HG02943 (cell line): ENCODE measurements around the gene GPLD1.

Source experiments
- ATAC-seq: cut with Tn5 transposase; IDR thresholded peaks from one replicate; pipeline ENCODE4 v1.9.1; 2021; ENCODE audit warnings: mild to moderate bottlenecking, low read depth, moderate library complexity; ENCODE audit not compliant: unreplicated experiment

The GPLD1 gene

DNA sequence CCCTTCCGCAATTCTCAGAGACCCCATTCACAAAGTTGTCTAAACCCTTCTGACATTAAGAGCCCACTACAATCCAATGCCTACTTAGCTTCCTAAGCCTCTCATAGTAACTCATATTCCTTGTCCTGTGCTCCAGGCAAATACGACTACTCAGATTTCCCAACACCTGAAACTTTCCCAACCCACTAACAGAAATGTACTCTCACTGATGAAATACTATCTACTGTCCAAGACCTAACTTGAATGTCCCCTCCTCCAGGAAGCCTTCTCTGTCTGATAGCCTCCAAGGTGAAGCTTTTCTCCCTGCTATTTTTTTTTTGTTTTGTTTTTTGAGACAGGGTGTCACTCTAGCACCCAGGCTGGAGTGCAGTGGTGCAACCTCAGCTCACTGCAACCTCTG lies 30.4 kb downstream of the GPLD1 start:
- no peak for ATAC-seq

DNA sequence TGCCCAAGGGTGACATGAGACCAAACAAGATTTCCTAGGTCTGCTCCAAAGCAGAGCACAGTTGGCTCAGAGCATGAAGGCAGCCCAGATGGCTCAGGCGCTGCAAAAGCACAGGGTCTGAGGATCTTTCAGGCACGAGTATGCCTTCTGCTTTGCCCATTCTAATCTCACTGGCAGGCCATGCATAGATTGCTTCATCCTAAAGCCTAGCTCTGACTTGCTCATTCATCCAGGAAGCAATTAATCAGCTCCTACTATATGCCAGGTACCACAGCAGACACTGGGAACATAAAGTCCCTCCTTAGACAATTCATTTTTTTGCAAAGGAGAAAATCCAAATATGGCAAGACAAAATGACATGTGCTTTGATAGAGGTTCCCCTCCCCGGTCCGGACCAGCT lies 31.2 kb downstream of the GPLD1 start:
- no peak for ATAC-seq

DNA sequence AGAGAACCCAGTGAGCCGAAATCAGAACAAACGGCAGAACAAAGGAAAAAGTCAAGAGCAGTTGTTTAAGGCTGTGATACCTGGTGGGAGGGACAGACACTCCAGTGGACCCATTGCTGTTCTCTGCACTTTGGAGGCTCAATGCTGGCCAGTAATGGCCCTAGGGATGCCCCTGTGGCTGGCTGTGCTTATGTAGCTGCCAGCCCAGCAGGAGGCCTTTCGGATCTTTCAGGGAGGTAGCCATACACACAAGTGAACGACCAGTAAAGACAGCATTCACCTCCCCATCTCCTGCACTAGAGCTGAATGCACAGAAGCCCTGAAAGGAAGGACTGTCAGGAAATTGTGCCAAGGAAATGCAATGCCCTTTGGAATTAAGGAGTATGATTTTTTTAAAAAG lies 34.3 kb downstream of the GPLD1 start:
- no peak for ATAC-seq

DNA sequence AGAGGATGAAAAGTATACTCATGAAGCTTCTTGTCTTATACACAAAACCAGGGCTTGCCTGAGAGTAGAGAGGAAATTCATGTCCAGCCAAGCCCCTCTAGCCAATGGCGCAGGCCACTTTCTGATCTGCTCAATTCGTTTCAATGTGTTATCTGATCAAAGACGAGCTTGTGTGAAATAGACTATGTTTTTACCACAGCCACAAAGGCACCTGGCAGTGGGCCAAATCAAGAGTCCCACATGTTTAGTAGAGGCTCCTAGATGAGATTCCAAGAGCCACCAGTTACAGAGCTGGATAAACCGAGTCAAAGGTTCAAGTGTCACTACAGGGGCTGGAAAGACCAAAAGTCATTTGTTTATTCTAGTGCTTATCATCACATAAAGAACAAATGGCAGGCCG lies 34.9 kb downstream of the GPLD1 start:
- ATAC-seq, result no peak

DNA sequence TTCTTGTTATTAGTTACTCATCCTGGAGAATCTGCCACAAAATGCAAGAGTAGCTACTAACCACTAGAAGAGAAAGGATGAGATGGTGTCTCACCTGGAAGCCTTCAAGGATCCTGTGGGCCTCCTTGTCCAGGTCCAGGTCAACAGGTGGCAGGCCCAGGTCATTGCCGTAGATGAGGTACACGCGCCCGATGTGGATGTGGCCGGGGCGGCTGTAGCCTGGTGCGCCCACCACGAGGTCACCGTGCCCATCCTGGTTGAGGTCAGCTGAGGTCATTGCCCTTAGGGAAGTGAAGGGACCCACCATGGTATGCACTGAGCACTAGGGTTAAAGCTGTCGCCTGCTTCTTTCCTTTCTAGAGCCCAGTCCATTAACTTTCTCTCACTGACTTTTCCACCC lies 35.5 kb downstream of the GPLD1 start:
- ATAC-seq, result no peak

DNA sequence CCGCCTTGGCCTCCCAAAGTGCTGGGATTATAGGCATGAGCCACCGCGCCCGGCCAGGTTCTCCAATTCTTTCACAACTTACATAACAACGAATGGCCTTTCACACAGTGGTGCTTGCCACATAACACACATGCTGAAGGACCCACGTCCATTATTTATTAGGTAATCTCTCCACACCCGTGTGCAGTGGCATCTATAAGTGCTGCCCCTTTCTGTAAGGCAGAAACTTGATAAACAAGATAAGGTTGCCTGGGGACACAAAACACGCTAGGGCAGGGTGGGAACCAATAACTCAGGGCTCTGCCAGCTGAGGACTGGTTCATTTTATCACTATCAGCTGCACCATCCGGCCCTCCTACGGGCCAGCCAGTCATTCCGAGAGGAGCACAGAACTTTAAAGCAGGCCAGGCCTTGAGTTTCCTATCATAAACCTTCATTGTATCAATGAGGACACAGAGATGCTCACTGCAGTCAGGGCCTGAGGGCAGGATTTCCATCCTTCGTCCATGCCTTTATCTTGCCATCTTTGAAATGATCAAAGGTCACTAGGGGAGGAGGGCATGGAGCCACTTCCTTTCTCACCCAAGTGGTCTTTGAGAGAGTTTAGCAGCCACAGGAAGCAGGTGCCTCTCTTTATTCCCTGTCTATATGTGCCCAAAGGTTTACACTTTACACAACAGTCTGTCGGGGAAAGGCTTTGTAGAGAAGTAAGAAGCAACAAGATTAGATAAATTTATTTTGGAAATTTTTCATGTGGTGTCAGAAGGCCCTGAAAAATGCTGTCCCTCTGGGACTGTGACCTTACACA lies 37.6 kb downstream of the GPLD1 start:
- no peak for ATAC-seq

DNA sequence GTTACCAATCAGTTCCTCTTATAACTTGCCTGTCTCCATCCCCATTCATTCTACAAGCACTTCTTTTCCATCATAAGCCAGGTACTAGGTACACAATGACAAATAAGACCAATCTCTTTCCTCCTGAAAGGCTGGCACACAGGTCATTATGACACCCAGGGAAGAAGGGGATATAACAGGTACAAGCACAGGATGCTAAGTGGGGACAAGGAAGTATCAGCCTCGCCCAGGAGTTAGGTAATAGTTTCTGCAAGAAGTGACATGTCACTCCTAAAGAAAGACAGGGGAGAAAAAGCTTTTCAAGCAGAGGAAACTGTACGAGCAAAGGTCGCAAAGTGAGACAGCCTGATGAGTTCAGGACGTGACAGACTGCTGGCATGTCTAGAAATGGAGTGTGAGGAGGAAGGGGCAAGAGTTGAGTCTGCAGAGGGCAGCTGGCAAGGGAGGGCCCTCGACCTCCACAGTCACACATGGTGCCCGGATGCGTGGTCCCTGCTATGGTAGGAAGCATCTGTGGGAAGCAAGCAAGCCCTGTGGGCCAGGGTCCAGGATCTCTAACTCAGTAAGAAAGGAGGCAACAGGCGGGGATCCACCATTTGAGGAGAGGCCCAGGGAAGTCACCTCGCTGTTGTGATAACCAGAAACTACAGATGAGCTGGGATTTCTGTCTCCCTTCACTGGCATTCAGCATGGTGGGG lies 40.4 kb downstream of the GPLD1 start:
- ATAC-seq, result no peak

DNA sequence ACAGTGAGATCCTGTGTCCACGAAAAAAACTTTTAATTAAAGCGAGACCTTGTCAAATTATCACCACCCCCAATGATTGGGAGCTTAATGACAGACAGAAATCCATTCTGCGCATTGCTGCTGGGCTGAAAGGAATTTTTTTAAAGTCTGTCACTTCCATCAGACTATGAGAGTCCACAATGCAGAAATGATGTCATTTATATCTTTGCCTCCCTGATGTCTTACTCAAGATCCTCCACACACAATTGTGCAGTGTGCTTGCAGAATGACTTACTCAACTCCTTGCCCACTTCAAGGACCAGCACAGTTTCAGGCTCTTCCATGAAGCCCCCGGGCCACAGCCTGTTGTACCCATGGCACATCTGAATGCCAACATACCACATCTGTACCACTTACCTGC lies 41.0 kb downstream of the GPLD1 start:
- no peak for ATAC-seq

DNA sequence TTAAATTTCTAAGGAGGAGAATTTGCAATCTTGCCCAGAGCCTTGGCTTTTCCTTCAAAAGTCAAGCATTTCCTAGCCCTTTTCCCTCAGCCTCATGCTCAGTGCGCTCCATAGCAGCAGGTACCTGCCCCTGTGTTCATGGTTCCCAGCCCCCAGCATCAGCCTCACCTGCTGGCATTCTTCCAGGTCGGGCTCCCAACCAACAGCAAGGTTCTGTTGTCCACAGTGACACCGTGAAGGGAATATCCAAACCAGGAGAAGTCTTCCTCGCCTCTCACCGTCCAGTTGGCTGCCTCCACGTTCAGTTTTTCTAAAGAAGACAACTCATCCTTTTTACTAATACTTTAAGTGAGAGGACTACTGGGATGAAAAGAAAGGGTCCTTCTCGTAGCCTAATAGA lies 42.7 kb downstream of the GPLD1 start:
- ATAC-seq, result no peak

DNA sequence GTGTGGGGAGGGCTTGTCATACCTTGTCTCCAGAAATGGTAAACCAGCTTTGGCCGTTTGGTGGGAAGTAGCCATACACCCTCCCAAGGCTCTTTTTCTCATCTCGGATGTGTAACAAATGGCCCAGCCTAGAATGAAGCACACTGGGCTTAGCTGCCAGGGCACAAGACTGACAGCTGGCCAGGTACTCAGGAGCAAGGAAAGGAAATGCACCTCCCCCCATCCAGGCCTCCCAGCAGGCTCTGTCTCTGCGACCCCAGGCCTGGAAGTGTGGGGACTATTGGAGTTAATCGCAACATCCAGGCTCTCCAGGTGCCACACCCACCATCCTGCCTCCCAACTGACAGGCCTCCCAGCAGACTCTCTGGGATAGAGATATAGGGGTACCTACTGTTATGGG lies 43.7 kb downstream of the GPLD1 start:
- no peak for ATAC-seq

DNA sequence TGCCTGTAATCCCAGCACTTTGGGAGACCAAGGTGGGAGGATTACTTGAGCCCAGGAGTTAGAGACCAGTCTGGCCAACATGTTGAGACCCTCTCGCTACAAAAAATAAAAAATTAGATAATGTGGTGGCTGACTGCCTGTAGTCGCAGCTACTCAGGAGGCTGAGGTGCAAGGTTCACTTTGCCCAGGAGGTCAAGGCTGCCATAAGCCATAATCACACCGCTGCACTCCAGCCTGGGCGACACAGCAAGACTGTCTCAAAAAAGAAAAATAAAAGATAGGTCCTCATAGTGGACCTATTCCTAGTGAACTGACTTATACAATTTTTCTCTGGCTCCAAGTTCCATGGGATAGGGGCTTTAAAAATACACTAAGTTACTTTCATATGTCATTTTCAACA lies 44.8 kb downstream of the GPLD1 start:
- no peak for ATAC-seq

DNA sequence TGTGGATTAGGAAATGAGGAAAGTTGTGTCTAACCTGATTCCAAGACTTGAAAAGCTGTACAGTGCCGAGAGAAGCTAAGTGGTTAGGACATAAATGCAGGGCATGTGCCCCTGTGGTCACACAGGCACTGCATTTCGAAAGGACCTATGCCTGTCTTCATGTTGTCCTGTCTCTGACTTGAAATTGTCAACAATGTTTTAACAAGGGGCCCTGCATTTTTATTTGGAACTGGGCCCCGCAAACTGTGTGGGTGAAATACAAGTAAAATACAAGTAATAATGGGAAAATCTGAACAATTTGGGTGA lies 47.8 kb downstream of the GPLD1 start:
- ATAC-seq, result no peak

DNA sequence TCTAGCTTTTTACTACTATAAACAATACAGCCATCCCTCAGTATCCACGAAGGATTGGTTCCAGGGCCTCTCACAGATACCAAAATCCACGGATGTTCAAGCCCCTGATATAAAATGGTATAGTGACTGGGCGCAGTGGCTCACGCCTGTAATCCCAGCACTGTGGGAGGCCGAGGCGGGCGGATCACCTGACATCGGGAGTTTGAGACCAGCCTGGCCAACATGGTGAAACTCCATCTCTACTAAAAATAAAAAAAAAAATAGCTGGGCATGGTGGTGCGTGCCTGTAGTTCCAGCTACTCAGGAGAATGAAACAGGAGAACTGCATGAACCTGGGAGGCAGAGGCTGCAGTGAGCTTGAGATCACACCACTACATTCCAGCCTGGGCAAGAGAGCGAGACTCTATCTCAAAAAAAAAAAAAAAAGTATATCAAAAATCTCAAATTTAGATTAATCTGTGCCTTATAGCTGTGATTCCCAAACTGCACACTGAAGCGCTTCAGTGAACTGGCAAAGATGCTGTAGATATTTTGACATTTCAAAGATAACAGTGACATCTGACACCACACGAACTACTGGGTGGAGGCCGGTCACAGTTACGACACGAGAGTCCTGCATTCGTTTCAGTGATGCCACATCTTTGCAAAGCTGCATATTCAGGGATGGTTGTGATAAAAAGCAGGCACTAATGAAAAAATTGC lies 48.3 kb downstream of the GPLD1 start:
- no peak for ATAC-seq

DNA sequence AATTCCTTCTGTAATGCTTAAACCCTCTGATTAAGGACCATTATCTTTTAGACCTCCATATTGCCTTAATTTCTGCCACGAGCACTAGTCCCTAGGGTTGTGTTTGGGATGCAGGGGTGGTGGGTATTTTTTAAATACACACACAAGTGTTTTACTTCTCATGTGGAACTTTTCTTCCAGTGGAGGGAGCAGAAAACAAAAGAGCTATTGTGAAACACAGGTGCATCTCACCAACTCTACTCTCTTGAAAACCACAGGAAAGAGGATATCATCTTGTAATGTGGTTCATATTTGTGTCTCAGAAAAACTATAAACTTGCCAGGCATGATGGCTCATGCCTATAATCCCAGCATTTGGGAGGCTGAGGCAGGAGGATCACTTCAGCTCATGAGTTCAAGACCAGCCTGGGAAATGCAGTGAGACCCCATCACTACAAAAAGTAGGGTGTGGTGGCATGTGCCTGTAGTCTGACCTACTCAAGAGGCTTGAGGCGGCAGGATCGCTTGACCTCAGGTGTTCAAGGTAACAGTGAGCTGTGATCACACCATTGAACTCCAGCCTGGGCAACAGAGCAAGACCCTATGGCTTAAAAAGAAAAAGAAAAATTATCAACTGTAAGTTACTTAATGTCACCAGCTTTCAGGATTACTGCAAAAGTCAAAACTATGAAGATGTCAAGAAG lies 49.4 kb downstream of the GPLD1 start:
- ATAC-seq, result no peak

DNA sequence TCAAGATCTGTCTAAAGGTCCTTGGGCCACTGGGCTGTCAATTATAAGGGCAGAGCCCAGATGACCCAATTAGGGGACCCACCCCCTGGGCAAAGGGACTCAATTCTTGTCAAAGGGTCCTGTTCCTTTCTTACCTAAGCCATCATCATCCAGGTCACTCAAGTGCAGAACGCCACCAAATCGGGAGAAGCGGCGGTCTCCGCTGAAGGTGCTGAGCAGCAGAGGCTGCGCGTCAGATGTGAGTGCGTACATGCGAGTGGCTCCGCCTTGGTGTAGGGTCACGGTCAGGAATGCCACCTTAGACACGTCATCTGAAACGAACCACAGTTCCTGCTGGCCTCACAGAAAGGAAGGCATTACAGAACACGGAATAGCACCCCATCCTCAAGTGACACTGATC lies 52.4 kb downstream of the GPLD1 start:
- ATAC-seq, result no peak

DNA sequence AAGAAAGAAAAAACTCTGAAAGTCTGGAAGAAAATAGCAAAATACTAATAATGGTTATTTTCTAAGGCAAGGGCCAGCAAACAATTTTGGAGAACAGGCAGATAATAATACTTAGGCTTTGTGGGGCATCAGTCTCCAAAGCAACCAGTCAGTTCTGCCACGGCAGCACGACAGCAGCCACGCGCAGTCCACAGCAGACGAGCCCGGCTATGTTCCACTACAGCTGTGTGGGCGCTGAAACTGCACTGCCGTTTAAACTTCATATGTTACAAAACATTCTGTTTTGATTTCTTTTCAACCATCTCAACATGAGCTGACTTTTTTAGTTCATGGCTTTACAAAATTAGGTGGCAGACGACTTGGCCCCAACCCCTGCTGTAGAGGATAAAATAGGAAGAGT lies 56.8 kb downstream of the GPLD1 start:
- ATAC-seq, result no peak

DNA sequence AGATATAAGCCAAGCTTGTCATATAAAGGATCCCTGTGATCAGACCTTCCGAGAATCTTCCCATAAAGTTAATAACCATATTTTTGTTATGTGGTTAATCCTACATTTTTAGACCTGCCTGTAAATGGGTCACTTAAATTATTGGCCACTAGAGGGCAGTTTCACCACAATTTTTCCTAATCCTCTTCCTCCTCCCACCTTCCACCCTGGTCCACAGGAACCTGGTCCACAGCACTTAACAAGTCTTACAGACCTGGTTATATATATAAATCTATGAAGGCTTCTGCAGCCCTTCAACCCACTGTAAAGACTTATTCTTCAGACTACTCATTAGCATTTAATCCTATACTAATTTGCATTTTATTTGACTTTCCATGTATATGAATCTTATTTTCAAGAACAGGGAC lies 58.3 kb downstream of the GPLD1 start:
- no peak for ATAC-seq

DNA sequence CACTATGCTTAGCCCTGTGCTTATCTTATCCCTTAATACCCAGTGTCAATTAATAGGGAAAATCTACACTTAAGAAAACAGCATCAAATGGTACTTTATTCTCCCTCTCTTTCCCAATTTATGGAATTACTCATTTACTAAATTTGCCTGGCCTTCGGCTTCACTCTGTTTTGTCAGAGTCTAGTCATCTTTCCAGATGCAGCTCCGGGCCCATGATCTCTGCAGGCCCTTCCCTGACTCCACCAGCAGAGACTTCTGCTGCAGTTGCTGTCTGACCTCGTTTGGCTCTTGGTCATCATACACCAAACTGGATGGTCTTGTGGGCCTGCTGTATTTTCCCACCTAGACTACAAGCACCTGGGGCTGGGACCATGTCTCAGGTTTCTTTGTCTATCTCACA lies 59.3 kb downstream of the GPLD1 start:
- no peak for ATAC-seq

DNA sequence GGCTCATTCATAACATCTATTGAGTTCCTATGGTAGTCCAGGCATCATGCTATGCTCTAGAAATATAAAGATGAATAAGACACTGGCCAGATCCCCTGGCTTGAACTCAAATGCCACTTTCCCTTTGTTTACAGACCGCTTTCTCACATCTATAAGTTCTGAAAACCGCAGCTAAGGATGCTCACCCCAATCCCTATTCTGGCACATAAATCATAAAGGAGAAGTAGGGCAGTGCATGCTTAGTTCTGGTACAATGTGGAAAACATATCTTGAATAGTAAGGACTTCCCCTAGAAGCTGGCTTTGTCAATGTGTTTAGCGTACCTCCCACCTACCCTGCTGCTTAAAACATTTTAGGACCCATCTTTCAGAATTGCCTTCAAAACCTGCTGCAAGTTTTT lies 60.2 kb downstream of the GPLD1 start:
- ATAC-seq, result no peak

DNA sequence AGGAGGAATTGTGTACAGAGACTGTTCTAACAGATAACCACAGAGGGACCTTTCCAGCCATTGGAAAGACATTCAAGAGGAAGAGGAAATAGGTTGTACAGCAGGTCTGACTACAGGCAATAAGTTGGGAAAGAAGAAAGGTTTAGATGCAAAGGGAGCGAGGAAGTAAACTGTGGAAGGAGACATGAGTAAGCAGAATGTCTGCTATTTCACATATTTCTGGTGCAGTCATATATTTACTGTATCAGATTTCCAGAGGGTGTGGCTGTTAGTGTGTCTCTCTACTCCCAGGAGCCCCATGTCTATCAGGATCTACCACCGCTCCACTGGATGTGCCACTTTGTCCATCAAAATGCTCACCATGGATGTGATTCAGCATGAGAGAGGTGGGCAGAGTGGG lies 60.8 kb downstream of the GPLD1 start:
- ATAC-seq, result no peak

DNA sequence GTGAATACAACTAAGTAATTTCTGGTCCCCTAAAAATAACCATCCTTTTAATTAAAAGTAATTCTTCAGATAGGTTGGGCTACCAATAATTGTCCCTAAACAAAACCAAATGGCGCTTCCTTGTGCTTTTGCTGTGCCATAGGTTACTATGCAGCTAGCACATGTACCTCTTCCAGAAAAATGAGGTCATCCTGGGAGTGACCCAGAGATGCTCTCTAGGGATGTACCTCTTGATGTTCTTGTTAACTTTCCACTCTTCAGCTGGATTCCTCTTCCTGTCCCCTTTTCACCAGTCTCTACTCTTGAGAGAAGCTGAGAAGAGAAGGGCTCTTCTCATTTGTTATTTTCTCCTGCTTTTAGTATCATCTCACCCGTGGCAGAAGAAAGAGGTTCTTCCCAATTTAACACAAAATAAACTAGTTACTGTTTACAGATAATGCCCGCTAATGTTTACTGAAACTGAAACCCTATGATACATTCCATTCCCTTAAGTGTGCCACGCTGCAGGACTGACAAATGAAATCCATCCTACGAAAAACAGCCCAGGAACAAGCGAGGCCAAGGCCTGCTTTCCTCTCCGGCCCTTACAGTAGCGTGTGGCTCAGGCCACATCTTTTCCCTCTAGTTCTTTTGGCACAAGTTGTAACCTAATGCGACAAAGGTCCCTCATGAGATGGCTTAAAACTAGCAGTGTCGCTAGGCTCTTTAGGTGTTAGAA lies 62.5 kb downstream of the GPLD1 start:
- ATAC-seq, result no peak
